ENCODE measurements around the gene ARHGEF9. TPM values are rescaled to one million over a fixed set of nuclear protein-coding genes. Genes with fewer than 3 reads are reported as not detected.

ARHGEF9 gene
- total and polyA plus RNA-seq, 2 of the 8 experiments (the other 6 are each of a cell fraction or from before 2014, with no cell fraction given) = 28.7 to 31.8 TPM

DNA sequence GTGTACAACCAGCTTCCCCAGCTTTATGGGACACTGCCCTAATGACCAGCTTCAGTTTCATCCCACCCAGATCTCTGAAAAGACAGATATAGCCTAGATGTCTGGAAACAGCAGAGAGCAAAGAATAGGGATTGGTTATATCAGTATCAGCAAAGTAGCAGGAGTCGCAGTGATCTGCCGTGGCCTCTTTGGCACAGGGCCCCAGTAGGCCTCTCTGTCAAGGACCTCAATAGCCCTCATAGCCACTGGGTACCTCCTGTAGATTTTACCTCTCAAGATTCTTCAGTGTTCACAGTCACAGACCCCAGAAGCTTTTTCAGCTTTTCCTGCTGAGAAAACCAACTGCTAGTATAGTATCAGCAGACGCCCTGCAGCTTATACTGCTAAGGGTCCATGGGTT, 104.6 kb downstream of the ARHGEF9 start (continued):
- no peak for TF ChIP-seq POU5F1 (IDR thresholded peaks at IDR 0.05; ENCODE audit: low read depth, low read length)
- TF ChIP-seq BCL11A (IDR thresholded peaks at IDR 0.05; ENCODE audit: low read depth in 2 of 2, low read length in 2 of 2) = no peak
